CD4-positive, alpha-beta T cell treated with Interleukin-1 beta for 1 hour (primary cell): ENCODE results near the gene NUP43.
A peak's percentile ranks its signal among the peaks of the same experiment; 100 is the strongest.
"Not testable (repeated sequence)": the region's sequence is repeated elsewhere in the genome, so short reads cannot be mapped to it uniquely, and the experiment has no call there.

ENCODE experiments used
- DNase-seq, 2 donors: peaks; one replicate each; pipeline ENCODE4 v3.0.0-alpha.2; 2020 to 2022

NUP43 gene

DNA sequence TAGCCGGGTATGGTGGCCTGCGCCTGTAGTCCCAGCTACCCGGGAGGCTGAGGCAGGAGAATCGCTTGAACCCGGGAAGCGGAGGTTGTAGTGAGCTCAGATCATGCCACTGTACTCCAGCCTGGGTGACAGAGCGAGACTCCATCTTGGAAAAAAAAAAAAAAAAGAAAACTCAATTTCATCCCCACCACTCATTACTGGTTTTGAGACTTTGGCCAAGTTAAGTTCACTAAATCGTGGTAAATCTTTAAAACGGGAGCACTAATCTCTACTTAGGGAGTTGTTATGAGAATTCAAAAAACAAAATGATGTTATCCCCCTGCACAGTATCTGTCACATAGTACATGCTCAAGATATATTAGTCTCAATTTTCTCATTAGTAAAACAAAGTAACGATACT is 1.1 kb downstream of the NUP43 start:
- not testable (repeated sequence) for DNase-seq

- no peak for DNase-seq
These were observed 11.4 kb downstream of the NUP43 start for GRCh38 chr6:149734915-149735314.

- DNase-seq, result no peak
These were observed 13.1 kb downstream of the NUP43 start for GRCh38 chr6:149733089-149733720.

DNA sequence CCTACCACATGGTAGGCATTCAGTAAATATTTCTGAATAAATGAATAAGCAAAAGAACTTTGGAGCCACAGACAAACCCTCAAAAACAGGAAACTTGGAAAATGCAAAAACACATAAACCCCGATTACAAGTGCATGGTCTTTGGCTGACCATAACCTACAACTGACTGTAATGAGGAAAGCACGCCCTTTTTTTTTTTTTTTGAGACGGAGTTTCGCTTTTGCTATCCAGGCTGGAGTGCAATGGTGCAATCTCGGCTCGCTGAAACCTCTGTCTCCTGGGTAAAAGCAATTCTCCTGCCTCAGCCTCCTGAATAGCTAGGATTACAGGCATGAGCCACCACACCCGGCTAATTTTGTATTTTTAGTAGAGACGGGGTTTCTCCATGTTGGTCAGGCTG is 16.5 kb downstream of the NUP43 start:
- DNase-seq, result no peak

DNA sequence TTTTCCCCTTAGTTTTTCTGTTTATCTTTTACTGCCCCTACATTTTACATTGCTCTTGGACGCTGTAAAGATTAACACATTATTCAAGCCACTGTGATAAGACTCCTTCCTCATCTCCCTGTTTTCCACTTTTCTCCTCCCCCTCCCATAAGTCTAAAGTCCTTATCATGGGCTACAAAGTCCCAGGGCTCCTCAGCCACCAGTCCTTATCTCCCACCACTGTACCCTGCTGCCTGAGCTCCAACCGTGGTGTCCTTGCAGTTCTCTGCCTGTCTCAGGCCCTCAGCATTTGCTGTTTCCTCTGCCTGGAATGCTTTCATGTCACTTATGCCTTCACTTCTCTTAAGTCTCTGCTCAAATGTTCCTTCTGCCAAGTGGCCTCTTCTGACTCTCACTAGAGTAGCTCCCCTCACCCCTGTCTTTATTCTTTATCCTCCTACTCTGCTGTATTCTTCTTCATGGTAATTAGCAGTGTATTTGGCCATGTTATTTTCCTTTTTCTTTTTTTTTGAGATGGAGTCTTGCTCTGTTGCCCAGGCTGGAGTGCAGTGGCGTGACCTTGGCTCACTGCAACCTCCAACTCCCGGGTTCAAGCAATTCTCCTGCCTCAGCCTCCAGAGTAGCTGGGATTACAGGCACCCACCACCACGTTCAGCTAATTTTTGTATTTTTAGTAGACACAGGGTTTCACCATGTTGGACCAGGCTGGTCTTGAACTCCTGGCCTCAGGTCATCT is 17.7 kb downstream of the NUP43 start:
- no peak for DNase-seq

DNA sequence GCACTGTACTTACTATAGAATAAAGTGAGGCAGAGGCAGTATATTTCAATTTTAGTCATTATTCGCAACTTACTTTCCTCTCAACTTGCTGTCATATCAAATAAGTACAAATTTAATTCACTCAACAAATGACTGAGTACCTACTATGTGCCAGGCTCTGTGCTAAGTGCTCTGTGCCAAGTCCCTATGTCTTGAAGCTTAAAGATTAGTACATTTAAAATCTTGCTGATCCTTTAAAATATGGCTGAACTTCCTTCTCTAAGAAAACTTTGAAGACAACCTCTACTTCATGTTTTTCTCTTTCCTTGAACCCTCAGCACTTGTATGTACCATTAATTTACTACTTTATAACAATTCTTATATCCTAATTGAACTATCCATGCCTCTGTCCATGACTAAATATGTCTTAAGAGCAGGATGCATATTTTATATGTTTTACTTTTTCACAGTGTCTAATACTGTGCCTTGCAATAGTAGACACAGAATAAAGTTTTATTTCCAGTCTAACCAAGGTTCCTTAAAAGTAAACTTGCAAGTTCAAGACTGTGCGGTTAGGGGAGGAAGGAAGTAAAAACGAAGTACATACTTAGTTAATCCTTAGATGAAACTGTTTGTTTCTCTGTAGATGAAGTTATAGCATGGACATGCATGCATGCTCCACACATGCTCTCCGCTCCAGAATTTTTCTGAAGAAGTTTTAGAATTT is 18.4 kb downstream of the NUP43 start:
- DNase-seq, result no peak

DNA sequence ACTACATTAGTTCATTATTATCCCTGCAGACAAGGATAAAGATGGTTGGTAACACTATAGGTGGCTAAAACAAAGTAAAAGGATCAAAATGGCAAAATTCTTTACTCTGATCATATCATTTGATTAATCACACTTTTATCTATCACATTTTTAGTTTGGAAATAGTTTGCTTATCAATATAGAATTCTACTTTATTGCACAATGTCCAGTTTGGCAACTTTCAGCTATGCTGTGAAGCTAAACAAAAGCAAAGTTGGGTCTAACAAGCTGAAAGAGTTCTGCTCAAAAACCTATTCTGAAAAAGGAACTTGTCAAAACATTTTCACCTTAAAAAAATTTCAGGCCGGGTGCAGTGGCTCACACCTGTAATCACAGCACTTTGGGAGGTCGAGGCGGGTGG is 20.5 kb downstream of the NUP43 start:
- DNase-seq, result no peak

DNA sequence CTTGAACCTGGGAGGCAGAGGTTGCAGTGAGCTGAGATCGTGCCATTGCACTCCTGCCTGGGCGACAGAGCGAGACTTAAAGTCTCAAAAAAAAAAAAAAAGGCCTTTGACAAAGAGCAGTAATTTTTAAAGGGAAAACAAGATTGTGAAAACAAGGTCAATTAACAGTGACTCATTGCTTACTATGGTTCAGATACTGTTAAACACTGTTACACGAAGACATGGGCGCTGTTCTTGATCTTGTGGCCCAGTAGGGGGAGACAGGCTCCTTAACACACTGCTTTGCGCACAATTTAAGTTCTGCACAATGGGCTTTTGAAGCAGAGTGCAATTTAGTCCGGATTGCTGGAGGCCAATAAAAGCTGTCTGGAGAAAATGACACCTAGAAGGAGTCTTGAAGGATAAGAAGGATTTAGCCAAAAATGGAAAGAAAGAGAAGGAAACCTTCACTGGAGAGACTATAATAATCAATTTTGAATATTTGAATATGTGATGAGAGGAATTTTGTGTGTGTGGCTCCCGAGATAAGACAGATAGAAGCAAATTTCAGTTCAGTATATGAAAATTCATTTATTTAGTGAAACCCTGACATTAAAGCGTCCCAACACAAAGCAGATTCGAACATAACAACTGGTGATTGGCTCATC is 22.4 kb downstream of the NUP43 start:
- DNase-seq, result peak; percentile 57 to 60

DNA sequence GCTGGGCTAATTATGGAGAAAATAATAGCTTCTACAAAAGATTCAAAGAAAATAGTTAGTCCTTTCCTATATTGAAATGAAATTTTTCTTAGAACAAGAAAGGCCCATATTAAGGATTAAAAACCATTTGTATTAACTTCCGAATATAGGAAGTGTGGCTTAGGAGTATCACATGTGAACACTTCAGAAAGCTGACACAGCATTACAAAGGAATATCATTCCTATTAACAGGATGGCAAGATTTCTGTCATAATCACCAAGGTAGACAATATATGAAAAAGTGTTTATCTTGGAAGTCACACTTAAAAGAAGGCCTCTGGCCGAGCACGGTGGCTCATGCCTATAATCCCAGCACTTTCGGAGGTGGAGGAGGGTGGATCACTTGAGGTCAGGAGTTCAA is 23.1 kb downstream of the NUP43 start:
- no peak for DNase-seq

DNA sequence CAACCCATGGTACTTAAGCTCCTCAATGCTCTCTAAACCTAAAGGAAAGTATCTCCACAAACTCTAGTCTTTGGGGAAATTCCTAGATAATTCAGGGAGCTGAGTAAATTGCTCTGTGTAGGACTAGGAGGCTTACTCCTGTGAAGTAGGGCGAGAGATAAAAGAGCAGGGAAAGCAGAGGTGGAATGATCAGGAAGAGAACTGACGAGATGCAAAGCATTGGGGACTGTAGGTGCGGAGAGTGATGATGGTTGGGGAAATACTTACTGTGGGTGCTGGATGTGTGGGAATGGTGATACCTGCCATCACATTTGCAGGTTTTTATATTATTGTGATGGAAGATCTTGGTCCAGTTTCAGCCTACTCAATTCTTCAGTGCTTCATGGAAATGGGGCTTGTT is 26.8 kb downstream of the NUP43 start:
- DNase-seq, result no peak

DNA sequence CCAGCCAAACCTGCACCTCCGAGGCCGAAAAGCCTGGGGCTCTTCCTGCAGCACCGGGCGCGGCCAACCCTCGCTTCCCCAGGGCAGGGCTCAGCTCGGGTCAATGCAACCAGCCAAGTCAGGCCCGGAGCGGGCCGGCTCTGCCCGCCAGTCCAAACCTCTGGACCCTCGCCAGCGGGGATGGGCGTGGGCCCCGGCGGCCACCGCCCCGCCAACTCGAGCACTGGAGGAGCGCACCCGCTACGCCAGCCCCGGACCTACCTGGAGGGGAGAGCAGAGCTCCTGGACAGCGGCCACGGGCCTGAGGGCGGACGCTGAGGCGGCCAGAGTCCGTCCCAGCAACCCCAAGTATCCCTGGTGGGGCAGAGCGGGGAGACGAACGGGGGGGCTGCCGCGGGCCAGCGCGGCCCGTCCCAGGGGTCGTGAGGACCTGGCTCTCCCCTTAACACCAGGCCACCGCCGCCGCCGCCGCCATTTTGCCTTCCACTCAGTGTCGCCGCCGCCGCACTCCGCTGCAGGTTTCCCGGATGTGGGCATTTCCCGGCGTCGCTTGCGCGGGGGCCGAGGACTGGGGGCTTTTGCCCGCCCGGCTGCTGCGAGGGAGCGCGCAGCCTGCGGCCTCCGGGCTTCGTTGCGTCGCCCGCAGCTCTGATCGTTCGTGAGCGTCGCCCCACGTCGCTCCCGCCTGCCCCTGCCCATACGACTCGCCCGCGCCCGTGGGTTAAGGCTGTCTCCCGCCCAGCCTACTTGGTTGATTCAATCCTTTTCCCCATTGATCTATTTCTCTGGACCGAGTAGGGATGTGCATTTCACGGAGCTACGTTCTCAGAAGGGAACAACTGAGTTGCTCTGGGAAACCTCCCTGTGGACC is 28.5 kb downstream of the NUP43 start, which contains the start of gene LATS1:
LATS1 (minus strand) TSS at position 514 of the 871 bp plus-strand sequence. CDS start 15,975 bp downstream, outside the sequence.
- peak; percentile 86 to 90 for DNase-seq

GRCh38 chr6:149717255-149717587 is 29.1 kb downstream of the NUP43 start:
- DNase-seq, result no peak

GRCh38 chr6:149716181-149716963 is 30.0 kb downstream of the NUP43 start:
- no peak for DNase-seq

DNA sequence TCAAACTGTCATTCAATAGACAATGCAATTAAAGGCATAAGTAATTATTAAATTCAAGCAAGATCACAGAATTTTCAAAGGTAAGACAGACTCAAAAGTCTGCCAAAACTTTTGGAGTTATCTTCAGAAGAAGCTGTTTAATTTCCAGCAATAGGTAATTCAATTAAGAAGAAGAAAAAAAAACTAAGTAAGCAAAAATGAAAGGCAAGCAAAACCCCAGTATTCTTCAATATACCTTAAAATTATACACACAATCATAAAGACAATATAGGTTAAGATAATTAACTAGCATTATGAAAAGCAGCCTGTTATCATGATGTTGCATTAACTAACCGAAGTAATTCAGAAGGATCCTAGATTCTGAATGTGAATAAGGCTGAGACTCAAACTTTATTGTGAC is 31.9 kb downstream of the NUP43 start:
- no peak for DNase-seq

DNA sequence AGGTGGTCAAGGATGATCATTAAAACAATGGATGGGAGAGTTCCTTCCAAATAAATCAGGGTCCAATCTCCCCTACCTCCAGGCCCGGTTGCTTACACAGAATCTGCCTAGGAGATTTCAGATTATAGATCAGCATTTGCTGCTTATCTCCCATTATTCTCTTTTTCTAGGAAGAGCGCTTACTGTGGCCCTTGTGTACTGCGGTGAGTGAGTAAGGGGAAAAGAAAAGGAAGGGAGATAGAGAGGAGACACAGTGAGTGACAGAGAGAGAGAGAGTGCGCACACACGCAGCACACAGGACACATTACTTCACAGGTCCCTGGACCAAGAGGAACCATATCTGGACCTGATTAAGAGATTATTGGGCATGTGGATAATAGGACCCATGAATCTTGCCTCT is 34.6 kb downstream of the NUP43 start:
- no peak for DNase-seq

GRCh38 chr6:149701714-149702113 is 44.6 kb downstream of the NUP43 start:
- DNase-seq, result no peak

DNA sequence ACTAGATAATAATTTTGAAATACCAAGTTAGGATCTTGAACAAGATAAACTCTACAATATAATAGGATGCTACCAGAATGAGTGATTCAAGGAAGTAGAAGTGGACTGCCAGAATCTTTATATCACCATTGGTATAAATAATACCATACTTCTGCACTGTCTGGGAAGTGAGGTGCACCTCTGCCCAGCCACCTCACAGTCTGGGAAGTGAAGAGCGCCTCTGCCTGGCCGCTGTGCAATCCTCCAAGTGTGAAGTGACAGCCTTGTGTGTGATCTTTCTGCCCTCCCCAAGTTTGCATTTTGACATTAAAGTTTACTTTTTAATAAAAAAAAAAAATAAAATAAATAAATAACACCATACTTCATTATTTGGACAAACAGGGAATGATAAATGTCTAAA is 47.2 kb downstream of the NUP43 start:
- no peak for DNase-seq

DNA sequence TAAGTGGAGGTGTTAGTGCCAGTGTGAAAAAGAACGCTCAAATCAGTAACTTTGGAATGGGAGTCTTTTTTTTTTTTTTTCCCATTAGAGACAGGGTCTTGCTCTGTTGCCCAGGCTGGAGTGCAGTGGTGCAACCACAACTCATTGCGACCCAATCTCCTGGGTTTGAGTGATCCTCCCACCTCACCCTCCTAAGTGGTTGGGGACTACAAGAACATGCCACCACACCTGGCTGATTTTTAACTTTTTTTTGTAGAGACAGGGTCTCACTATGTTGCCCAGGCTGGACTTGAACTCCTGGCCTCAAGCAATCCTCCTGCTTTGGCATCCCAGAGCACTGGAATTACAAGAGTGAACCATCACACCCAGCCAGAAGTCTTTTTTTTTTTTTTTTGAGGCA is 48.2 kb downstream of the NUP43 start:
- DNase-seq, result no peak

GRCh38 chr6:149696901-149697300 is 49.4 kb downstream of the NUP43 start:
- no peak for DNase-seq

DNA sequence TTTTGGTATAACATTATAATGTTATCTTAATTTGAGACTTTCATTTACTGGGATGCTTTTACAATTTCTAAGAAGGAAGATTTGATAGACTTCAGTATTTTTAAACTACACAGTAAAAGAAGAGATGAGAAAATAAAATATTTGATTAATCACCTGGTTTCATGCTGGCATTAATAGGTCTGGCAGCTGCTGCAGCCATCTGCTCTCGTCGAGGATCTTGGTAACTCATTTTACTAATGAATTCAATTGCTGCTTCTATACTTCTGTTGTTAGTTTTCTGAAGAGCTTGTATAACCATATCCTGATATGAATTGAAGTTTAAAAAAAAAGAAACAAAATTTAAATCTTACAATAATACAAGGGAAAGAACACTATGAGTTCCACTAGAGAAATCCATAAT is 51.4 kb downstream of the NUP43 start:
- no peak for DNase-seq

- DNase-seq, result no peak
These were observed 55.1 kb downstream of the NUP43 start for GRCh38 chr6:149691201-149691600.

DNA sequence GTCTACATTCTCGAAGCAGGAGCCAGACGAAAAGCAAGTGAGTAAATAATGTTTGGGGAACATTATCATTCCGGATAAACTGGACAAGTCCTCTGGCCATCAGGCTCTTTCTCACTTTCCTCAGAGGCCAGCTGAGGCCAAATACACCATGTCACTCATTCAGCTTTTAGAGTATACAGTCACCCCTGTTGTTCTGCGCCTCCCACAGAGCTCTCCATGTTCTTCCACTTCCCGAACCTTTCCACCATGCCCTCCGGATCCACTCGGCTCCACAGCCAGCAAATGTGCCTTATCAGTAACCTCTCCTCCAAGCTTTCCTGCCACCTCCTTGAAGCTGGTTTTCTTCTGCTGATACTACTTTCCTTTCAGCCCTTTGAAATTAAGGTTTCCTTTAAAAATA is 60.1 kb downstream of the NUP43 start:
- no peak for DNase-seq
